LNCaP clone FGC (cell line): ENCODE measurements around the gene LIPT2.
"Not testable (repeated sequence)": the region's sequence is repeated elsewhere in the genome, so short reads cannot be mapped to it uniquely, and the experiment has no call there.

ENCODE experiments used
- DNase-seq: peaks from one replicate; pipeline ENCODE4 v3.0.0-alpha.2; 2011; ENCODE audit warnings: low read depth
- H3K4me3 ChIP-seq: 2 replicates; pipeline ENCODE4 v1.5.1; 2011; ENCODE audit warnings: mild to moderate bottlenecking, low read depth, low read length, control low read depth
- CTCF ChIP-seq: IDR thresholded peaks from 2 replicates; pipeline ENCODE4 v1.5.1; 2012; ENCODE audit warnings: mild to moderate bottlenecking; ENCODE audit not compliant: control insufficient read depth, insufficient read depth; ENCODE audit errors: extremely low read depth

The LIPT2 gene

GRCh38 chr11:74520927-74521665 is 27.6 kb upstream of the LIPT2 start:
- TF ChIP-seq CTCF = no peak
- no peak for DNase-seq
- no peak overlapping the region for H3K4me3 ChIP-seq

- DNase-seq = no peak
- TF ChIP-seq CTCF = no peak
- H3K4me3 ChIP-seq = no peak overlapping the region
Observed at GRCh38 chr11:74520316-74520715, 26.8 kb upstream of the LIPT2 start.

- no peak for TF ChIP-seq CTCF
- no peak for DNase-seq
- H3K4me3 ChIP-seq = no peak overlapping the region
Observed at GRCh38 chr11:74519710-74520109, 26.2 kb upstream of the LIPT2 start.

GRCh38 chr11:74517592-74517991 is 24.1 kb upstream of the LIPT2 start:
- not testable (repeated sequence) for H3K4me3 ChIP-seq, DNase-seq

- H3K4me3 ChIP-seq = no peak overlapping the region
- no peak for DNase-seq
- TF ChIP-seq CTCF = no peak
Observed at GRCh38 chr11:74507582-74507981, 14.1 kb upstream of the LIPT2 start.

GRCh38 chr11:74506823-74507222 is 13.3 kb upstream of the LIPT2 start:
- no peak for DNase-seq
- TF ChIP-seq CTCF = no peak
- H3K4me3 ChIP-seq = no peak overlapping the region

- no peak for TF ChIP-seq CTCF
- no peak overlapping the region for H3K4me3 ChIP-seq
- no peak for DNase-seq
Observed at GRCh38 chr11:74505911-74506310, 12.4 kb upstream of the LIPT2 start.
